ENCODE results near the gene RNF167. TPM values are rescaled to one million over a fixed set of nuclear protein-coding genes. Genes with fewer than 3 reads are reported as not detected.

RNF167 gene
- total RNA-seq, 2 donors from 2014 or later: 66.9 to 68.6 TPM

GRCh38 chr17:4971826-4972225, 31.8 kb downstream of the RNF167 start:
- no peaks in the 10 kb centered on the region for H3K9me3 ChIP-seq
- no peak overlapping the region for H3K4me3 ChIP-seq
- TF ChIP-seq CTCF (IDR thresholded peaks at IDR 0.05): no peak
- H3K36me3 ChIP-seq: peaks cover 51% of the 10 kb centered on the region
- peak overlapping the region; percentile 51 to 71 for H3K27ac ChIP-seq
- peaks cover 0 to 46% of the 10 kb centered on the region in 2 donors for H3K4me1 ChIP-seq
- DNase-seq (ENCODE audit: low spot score): no peak
- no peaks in the 10 kb centered on the region for H3K27me3 ChIP-seq

DNA sequence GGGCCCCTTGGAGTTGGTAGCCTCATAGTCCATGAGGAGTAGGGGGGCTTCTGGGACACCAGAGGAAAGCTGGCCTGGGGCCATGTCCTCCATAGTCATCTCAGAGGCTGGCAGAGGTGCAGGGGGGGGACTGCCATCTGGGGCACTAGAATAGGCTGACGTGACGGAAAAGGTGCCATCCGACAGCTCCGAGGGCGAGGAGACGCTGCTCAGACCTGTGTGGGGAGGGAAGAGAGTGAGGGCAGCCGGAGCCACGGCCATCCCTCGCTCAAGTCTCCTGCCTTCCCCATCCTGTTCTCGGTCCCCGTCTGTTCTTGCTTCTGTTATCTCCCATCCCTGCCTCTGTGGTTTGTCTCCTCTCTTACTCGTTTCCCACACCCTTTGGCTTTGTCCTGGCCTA, 32.3 kb downstream of the RNF167 start:
- Histone ChIP-seq H3K4me3 (no peak overlapping the region), H3K27ac (peak overlapping the region; percentile 51 to 71), H3K4me1 (peaks cover 0 to 46% of the 10 kb centered on the region in 2 donors), H3K27me3 (no peaks in the 10 kb centered on the region), H3K9me3 (no peaks in the 10 kb centered on the region), H3K36me3 (peaks cover 56% of the 10 kb centered on the region)
- TF ChIP-seq CTCF (IDR thresholded peaks at IDR 0.05): no peak
- no peak for DNase-seq (ENCODE audit: low spot score)

GRCh38 chr17:4972752-4973151, 32.7 kb downstream of the RNF167 start:
- H3K9me3 ChIP-seq: no peaks in the 10 kb centered on the region
- no peak for DNase-seq (ENCODE audit: low spot score)
- H3K36me3 ChIP-seq: peaks cover 60% of the 10 kb centered on the region
- H3K4me3 ChIP-seq: no peak overlapping the region
- no peaks in the 10 kb centered on the region for H3K27me3 ChIP-seq
- H3K27ac ChIP-seq: peak overlapping the region; percentile 49 to 71
- TF ChIP-seq CTCF (IDR thresholded peaks at IDR 0.05): no peak
- H3K4me1 ChIP-seq: peaks cover 0 to 46% of the 10 kb centered on the region in 2 donors

DNA sequence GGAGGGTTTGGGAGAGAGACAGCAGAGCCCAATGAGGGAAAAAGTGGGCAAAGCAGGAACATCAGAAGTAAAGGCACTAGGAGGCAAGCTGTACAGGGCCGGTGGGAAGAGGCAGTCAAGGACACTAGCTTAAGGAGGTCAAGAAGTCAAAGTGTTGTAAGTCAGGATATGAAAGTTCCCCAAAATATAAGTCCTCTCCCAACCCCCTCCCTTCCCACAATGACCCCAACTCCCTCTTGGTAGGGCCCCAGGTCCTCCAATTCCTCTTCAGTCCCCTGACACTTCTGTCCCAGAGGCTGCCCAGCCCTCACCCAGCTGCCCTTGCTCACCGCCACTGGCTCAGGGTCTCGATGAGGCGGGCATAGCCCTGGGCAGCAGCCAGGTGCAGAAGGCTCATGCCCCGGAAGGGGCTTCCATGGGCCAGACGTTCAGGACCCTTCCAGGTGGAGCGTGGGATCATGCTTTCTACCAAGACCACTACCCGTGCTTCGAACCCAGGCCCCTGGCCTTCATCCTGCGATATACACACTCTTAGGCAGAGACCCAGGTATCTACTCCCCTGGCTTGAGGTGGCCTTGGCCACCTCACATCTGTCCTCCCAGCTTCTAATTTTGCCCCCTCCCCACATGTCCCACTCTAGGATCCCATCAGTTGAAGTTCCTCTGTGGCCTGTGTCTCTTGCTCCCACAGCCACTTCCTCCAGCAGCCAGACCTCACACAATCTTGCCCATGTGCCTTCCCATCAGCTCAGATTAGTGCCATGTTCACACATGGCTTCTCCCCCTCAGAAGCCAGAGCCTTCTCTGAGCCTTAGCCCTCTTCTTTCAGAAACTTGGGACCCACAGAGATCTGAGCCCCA, 33.4 kb downstream of the RNF167 start:
- H3K4me1 ChIP-seq: peaks cover 0 to 39% of the 10 kb centered on the region in 2 donors

DNA sequence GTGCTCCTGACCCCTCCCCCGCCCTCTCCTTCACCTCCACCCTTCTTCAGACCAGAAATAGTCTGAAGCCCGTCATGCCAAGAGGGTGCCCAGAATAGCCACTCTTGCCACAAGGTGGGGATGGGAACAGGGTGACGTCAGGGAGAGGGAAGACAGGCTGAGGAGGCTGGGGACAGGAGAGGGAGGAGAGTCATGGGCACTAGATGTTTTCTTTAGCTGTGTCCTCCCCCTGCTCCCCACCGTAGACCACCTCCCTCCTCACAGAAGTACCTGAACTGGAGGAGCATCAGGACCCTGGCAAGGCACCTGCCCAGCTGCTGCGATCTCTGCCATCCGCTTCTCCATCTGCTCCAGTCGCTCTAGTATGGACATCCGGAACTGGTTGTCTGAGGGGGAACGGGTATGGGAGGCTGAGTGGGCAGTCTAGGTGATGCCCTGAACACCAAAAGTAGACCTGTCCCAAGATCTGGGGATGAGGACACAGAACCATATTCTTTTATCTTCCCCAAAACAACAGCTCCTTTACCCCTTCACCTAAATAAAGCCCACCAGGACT, 34.1 kb downstream of the RNF167 start:
- Histone ChIP-seq H3K27me3 (no peaks in the 10 kb centered on the region), H3K4me1 (peaks cover 0 to 32% of the 10 kb centered on the region in 2 donors), H3K4me3 (no peak overlapping the region), H3K27ac (peak overlapping the region; percentile 63 to 71), H3K9me3 (no peaks in the 10 kb centered on the region), H3K36me3 (peaks cover 75% of the 10 kb centered on the region)
- DNase-seq (ENCODE audit: low spot score): no peak
- no peak for TF ChIP-seq CTCF (IDR thresholded peaks at IDR 0.05)

More for the DNA sequence above, 33.4 kb downstream of the RNF167 start:
- no peaks in the 10 kb centered on the region for H3K9me3 ChIP-seq
- DNase-seq (ENCODE audit: low spot score): no peak
- H3K27ac ChIP-seq: peak overlapping the region; percentile 49 to 71
- H3K4me3 ChIP-seq: no peak overlapping the region
- no peak for TF ChIP-seq CTCF (IDR thresholded peaks at IDR 0.05)
- H3K36me3 ChIP-seq: peaks cover 68% of the 10 kb centered on the region
- no peaks in the 10 kb centered on the region for H3K27me3 ChIP-seq
